Neural progenitor cell (in vitro differentiated cells): Measurements from ENCODE around the gene RIMS1. TPM values are rescaled to one million over a fixed set of nuclear protein-coding genes. Genes with fewer than 3 reads are reported as not detected.
"Not testable (repeated sequence)": the region's sequence is repeated elsewhere in the genome, so short reads cannot be mapped to it uniquely, and the experiment has no call there.

Experiments
- DNase-seq: peaks from one replicate; pipeline ENCODE4 v3.0.0-alpha.2; 2016; ENCODE audit warnings: low spot score
- H2AFZ ChIP-seq: fragments of 200-600 bp; sonication (generic); replicated peaks from 2 replicates; pipeline ENCODE4 v1.6.1; 2016; ENCODE audit warnings: antibody characterized with exemption
- H3F3A ChIP-seq: fragments of 200-600 bp; sonication (generic); 2 replicates; pipeline ENCODE4 v1.6.1; 2016; ENCODE audit warnings: antibody characterized with exemption, low read depth
- H3K27ac ChIP-seq: fragments of 200-600 bp; sonication (generic); 2 replicates; pipeline ENCODE4 v1.5.1; 2016; ENCODE audit warnings: mild to moderate bottlenecking
- H3K27me3 ChIP-seq: fragments of 200-600 bp; sonication (generic); 2 replicates; pipeline ENCODE4 v1.6.1; 2016; ENCODE audit warnings: mild to moderate bottlenecking, moderate library complexity
- H3K36me3 ChIP-seq: fragments of 200-600 bp; sonication (generic); 2 replicates; pipeline ENCODE4 v1.5.1; 2016
- H3K4me1 ChIP-seq: fragments of 200-600 bp; sonication (generic); 2 replicates; pipeline ENCODE4 v1.6.1; 2016; ENCODE audit warnings: mixed run types
- H3K4me2 ChIP-seq: fragments of 200-600 bp; sonication (generic); 2 replicates; pipeline ENCODE4 v1.6.1; 2016
- H3K4me3 ChIP-seq: fragments of 200-600 bp; sonication (generic); 2 replicates; pipeline ENCODE4 v1.5.1; 2016
- H3K79me2 ChIP-seq: fragments of 200-600 bp; sonication (generic); 2 replicates; pipeline ENCODE4 v1.6.1; 2016; ENCODE audit warnings: low read depth
- H3K9ac ChIP-seq: fragments of 200-600 bp; sonication (generic); 2 replicates; pipeline ENCODE4 v1.6.1; 2016
- H3K9me3 ChIP-seq: fragments of 200-600 bp; sonication (generic); 2 replicates; pipeline ENCODE4 v1.5.1; 2016; ENCODE audit warnings: low read depth
- H4K20me1 ChIP-seq: fragments of 200-600 bp; sonication (generic); 2 replicates; pipeline ENCODE4 v1.6.1; 2016; ENCODE audit warnings: low read depth
- H3K27ac Mint-ChIP-seq: 3 replicates; pipeline ENCODE4 v1.8.0; 2021; ENCODE audit warnings: mixed read lengths
- H3K27me3 Mint-ChIP-seq: 2 replicates; pipeline ENCODE4 v1.8.0; 2022; ENCODE audit warnings: low read depth, mild to moderate bottlenecking, inconsistent platforms, moderate library complexity, mixed read lengths; ENCODE audit not compliant: insufficient read depth
- H3K36me3 Mint-ChIP-seq: 3 replicates; pipeline ENCODE4 v1.8.0; 2021; ENCODE audit warnings: mixed read lengths
- H3K4me1 Mint-ChIP-seq: 3 replicates; pipeline ENCODE4 v1.8.0; 2021; ENCODE audit warnings: mixed read lengths
- H3K4me3 Mint-ChIP-seq: 3 replicates; pipeline ENCODE4 v1.8.0; 2021; ENCODE audit warnings: mild to moderate bottlenecking, moderate library complexity, mixed read lengths
- H3K9me3 Mint-ChIP-seq: 3 replicates; pipeline ENCODE4 v1.8.0; 2020; ENCODE audit warnings: mixed read lengths
- CTCF ChIP-seq: fragments of 200-600 bp; sonication (generic); IDR thresholded peaks from 2 replicates; pipeline ENCODE4 v1.5.1; 2017; ENCODE audit warnings: antibody characterized with exemption, mild to moderate bottlenecking
- EZH2 ChIP-seq: fragments of 200-600 bp; sonication (generic); IDR thresholded peaks from 2 replicates; pipeline ENCODE4 v1.6.1; 2017; ENCODE audit warnings: antibody characterized with exemption, mild to moderate bottlenecking, moderate library complexity
- EZH2phosphoT487 ChIP-seq: fragments of 200-600 bp; sonication (generic); IDR thresholded peaks from 2 replicates; pipeline ENCODE4 v1.6.1; 2017; ENCODE audit warnings: antibody characterized with exemption
- total RNA-seq: library from RNA; depleted of rRNA; stranded (reverse); fragments of >200 nt; gene quantifications from 2 replicates; pipeline ENCODE4 v1.2.3, GENCODE V29; 2015; ENCODE audit warnings: low replicate concordance

Gene RIMS1
- total RNA-seq, 1 donor from 2014 or later = 2.5 TPM

DNA sequence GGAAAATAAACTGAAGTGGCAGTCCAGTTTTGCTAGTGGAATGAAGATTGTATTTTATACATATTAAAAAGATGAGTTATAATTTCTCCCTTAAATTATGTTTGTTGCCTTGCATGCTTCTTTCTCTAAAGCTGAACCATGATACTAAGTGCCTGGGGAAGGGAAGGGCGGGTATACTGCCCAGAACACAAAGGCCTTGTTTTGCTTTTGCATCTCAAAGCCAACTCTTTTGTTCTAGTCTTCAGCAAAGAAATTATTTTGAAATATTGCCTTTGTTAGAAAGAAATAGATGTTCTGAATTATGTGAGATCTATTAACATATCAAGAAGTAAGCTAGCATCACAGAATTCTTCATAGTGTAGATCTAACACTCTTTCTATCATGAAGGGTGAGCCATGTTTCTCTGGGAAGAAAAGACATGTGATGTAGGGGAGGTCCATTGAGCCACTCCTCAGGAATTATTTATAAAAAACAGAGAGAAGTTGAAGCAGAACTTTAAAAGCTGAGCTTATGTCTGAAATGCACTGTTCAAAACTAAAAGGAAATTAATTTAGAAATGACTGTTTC lies 108.4 kb downstream of the RIMS1 start:
- Histone ChIP-seq H3K9me3 (no peaks in the 10 kb centered on the region), H3K27me3 (no peaks in the 10 kb centered on the region), H3K4me2 (no peak overlapping the region), H3K27ac (no peak overlapping the region), H3K36me3 (no peaks in the 10 kb centered on the region), H3K4me3 (no peak overlapping the region), H2AFZ (no peak overlapping the region), H4K20me1 (no peaks in the 10 kb centered on the region), H3F3A (no peaks in the 10 kb centered on the region), H3K4me1 (no peaks in the 10 kb centered on the region), H3K9ac (no peak overlapping the region), H3K79me2 (no peaks in the 10 kb centered on the region)
- peaks cover under 1% of the 10 kb centered on the region for H3K27me3 Mint-ChIP-seq
- TF ChIP-seq EZH2 (no peak), CTCF (no peak), EZH2phosphoT487 (no peak)
- no peaks in the 10 kb centered on the region for H3K9me3 Mint-ChIP-seq
- peaks cover 4% of the 10 kb centered on the region for H3K4me1 Mint-ChIP-seq
- no peak for DNase-seq
- no peak overlapping the region for H3K4me3 Mint-ChIP-seq
- no peaks in the 10 kb centered on the region for H3K36me3 Mint-ChIP-seq
- H3K27ac Mint-ChIP-seq = no peak overlapping the region

DNA sequence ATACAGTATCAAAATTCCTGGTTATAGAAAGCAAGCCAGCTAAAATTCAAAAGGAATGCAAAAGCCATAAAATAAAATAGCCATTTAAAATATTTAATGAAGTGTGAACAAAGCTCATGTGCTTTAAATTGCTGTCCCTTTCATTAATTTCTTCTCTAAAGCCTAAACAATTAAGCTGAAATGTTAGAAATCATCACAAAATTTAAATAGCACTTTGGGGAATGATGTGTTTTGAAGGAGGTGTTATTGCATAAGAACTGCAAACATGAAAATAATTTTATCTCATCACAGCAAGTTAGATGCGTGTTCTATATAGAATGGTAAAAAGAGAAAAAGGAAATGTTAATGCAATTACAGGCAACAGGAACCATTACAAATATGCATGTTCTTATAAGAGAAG lies 111.0 kb downstream of the RIMS1 start:
- H3K36me3 Mint-ChIP-seq = no peaks in the 10 kb centered on the region
- H3K9me3 Mint-ChIP-seq = no peaks in the 10 kb centered on the region
- no peak overlapping the region for H3K27ac Mint-ChIP-seq
- H3K27ac ChIP-seq = no peak overlapping the region
- no peaks in the 10 kb centered on the region for H3K4me1 ChIP-seq
- H3K9me3 ChIP-seq = no peaks in the 10 kb centered on the region
- no peaks in the 10 kb centered on the region for H4K20me1 ChIP-seq
- TF ChIP-seq EZH2phosphoT487 (no peak), CTCF (no peak), EZH2 (no peak)
- no peaks in the 10 kb centered on the region for H3F3A ChIP-seq
- no peaks in the 10 kb centered on the region for H3K79me2 ChIP-seq
- peaks cover 4% of the 10 kb centered on the region for H3K4me1 Mint-ChIP-seq
- no peak overlapping the region for H3K4me2 ChIP-seq
- no peaks in the 10 kb centered on the region for H3K36me3 ChIP-seq
- H3K9ac ChIP-seq = no peak overlapping the region
- no peak overlapping the region for H3K4me3 Mint-ChIP-seq
- H3K27me3 Mint-ChIP-seq = no peaks in the 10 kb centered on the region
- no peak for DNase-seq
- H2AFZ ChIP-seq = no peak overlapping the region
- no peaks in the 10 kb centered on the region for H3K27me3 ChIP-seq
- H3K4me3 ChIP-seq = no peak overlapping the region

DNA sequence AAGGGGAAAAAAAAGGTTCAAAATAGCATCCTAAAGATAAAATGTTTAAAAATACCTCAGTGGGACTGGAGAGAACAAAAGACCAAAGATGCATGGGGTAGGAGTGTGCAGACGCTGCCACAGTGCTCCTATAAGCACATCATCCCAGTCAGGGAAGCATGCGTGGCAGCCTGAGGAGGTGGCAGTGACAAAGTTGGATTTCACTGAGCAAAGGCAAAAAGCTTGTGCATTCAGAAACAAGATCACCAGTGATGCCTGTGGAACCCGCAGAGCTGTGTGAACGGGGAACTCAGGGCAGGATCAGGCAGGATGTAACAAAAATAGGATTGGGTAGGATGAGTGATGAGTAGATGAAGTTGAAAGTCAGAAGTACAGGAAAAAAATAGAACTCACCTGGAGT lies 116.1 kb downstream of the RIMS1 start:
- H3K27ac Mint-ChIP-seq = no peak overlapping the region
- H2AFZ ChIP-seq = no peak overlapping the region
- peaks cover 4% of the 10 kb centered on the region for H3K4me1 Mint-ChIP-seq
- no peak for DNase-seq
- H3K36me3 Mint-ChIP-seq = peaks cover 2% of the 10 kb centered on the region
- no peaks in the 10 kb centered on the region for H4K20me1 ChIP-seq
- H3K27me3 ChIP-seq = no peaks in the 10 kb centered on the region
- H3K36me3 ChIP-seq = no peaks in the 10 kb centered on the region
- no peaks in the 10 kb centered on the region for H3F3A ChIP-seq
- no peak overlapping the region for H3K27ac ChIP-seq
- TF ChIP-seq EZH2 (no peak), CTCF (no peak), EZH2phosphoT487 (no peak)
- H3K4me3 Mint-ChIP-seq = no peak overlapping the region
- no peak overlapping the region for H3K4me3 ChIP-seq
- no peak overlapping the region for H3K4me2 ChIP-seq
- no peak overlapping the region for H3K9ac ChIP-seq
- no peaks in the 10 kb centered on the region for H3K9me3 ChIP-seq
- no peaks in the 10 kb centered on the region for H3K79me2 ChIP-seq
- no peaks in the 10 kb centered on the region for H3K4me1 ChIP-seq
- H3K27me3 Mint-ChIP-seq = no peaks in the 10 kb centered on the region
- H3K9me3 Mint-ChIP-seq = peaks cover 12% of the 10 kb centered on the region

DNA sequence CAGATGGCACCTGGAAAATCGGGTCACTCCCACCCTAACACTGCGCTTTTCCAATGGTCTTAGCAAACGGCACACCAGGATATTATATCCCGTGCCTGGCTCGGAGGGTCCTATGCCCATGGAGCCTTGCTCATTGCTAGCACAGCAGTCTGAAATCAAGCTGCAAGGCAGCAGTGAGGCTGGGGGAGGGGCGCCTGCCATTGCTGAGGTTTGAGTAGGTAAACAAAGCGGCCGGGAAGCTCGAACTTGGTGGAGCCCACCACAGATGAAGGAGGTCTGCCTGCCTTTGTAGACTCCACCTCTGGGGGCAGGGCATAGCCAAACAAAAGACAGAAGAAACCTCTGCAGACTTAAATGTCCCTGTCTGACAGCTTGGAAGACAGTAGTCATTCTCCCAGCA lies 120.2 kb downstream of the RIMS1 start:
- not testable (repeated sequence) for H3K9ac ChIP-seq, H3K27me3 ChIP-seq, H3K27ac ChIP-seq, H3K4me1 Mint-ChIP-seq, H3K36me3 Mint-ChIP-seq, H3K4me1 ChIP-seq, H3K4me3 ChIP-seq, H3K9me3 ChIP-seq, H3K4me3 Mint-ChIP-seq, H2AFZ ChIP-seq, DNase-seq, H3K36me3 ChIP-seq, H3F3A ChIP-seq, H3K27me3 Mint-ChIP-seq, H3K27ac Mint-ChIP-seq, H4K20me1 ChIP-seq, H3K79me2 ChIP-seq, H3K4me2 ChIP-seq
- H3K9me3 Mint-ChIP-seq = peaks cover 12% of the 10 kb centered on the region
